ENCODE measurements around the gene BCL2L15. TPM values are rescaled to one million over a fixed set of nuclear protein-coding genes. Genes with fewer than 3 reads are reported as not detected.

BCL2L15 gene
- total RNA-seq, 1 donor from 2014 or later, result 1.8 TPM

DNA sequence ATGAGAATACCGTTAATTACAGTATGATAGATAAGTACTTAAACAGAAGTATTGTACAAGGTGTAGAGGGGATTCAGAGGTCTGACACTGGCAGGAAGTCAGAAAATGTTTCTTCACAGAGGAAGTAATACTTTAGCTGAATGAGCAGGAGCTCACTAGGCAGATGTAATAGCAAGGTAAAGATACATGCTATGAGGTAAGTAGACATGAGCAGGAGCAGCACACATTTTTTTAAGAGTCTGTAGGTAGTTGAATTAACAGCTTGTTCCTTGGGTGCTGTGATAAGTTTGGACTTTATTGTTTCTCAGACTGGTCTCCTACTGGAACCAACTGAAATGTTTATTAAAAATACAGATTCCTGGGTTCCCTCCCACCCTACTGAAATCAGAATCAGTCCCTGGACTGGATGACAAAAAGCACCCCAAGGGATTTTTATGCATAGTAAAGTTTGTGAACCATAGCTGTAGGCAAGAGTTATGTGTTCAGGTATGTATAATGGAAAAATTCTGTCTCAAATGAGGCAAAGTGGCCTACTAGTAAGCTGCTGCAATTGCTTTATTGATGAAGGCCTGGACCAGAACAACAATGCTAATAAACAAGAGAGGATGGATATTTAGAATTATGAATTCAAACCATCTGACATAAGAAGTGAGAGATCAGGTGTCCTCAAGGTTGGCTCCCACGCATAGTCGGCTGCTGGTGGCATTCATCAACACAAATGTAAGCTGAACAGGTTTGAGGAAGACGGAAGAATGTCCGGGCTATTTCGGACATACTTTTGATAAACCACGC lies 16.3 kb upstream of the BCL2L15 start:
- peak overlapping the region; percentile 69 for H3K27ac Mint-ChIP-seq (ENCODE audit: unreplicated experiment)
- H3K4me3 Mint-ChIP-seq (ENCODE audit: unreplicated experiment), result peak overlapping the region; percentile 91
- no peaks in the 10 kb centered on the region for H3K36me3 Mint-ChIP-seq (ENCODE audit: unreplicated experiment)
- TF ChIP-seq, protein P1, sequence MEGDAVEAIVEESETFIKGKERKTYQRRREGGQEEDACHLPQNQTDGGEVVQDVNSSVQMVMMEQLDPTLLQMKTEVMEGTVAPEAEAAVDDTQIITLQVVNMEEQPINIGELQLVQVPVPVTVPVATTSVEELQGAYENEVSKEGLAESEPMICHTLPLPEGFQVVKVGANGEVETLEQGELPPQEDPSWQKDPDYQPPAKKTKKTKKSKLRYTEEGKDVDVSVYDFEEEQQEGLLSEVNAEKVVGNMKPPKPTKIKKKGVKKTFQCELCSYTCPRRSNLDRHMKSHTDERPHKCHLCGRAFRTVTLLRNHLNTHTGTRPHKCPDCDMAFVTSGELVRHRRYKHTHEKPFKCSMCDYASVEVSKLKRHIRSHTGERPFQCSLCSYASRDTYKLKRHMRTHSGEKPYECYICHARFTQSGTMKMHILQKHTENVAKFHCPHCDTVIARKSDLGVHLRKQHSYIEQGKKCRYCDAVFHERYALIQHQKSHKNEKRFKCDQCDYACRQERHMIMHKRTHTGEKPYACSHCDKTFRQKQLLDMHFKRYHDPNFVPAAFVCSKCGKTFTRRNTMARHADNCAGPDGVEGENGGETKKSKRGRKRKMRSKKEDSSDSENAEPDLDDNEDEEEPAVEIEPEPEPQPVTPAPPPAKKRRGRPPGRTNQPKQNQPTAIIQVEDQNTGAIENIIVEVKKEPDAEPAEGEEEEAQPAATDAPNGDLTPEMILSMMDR (IDR thresholded peaks at IDR 0.05; ENCODE audit: partially characterized antibody, unreplicated experiment), result no peak
- H3K9me3 Mint-ChIP-seq (ENCODE audit: unreplicated experiment), result peaks cover 12% of the 10 kb centered on the region
- H3K4me1 Mint-ChIP-seq (ENCODE audit: low read depth, unreplicated experiment), result peaks cover 11% of the 10 kb centered on the region
- no peak for DNase-seq
- H3K27me3 Mint-ChIP-seq (ENCODE audit: unreplicated experiment), result peaks cover 4% of the 10 kb centered on the region

DNA sequence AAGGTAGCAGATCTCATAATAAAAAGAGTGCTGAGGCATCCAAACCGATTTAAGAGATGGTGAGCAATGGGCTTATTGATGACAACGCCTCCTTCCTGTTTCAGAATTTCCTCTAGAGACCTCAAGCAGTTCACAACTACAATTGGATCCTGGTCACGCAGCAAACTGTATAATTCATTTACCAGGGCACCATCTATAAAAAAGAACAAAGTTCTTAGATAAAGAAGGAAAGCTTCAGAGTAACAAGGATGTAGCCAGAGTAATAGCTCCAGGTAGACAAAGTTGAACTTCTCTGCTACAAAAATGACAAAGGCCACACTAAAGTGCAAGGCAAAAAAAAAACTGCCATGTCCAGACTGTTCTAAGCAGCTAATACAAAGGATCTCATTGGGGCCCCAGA lies 13.8 kb upstream of the BCL2L15 start:
- no peak for DNase-seq
- peaks cover 4% of the 10 kb centered on the region for H3K27me3 Mint-ChIP-seq (ENCODE audit: unreplicated experiment)
- TF ChIP-seq, protein P1 (IDR thresholded peaks at IDR 0.05; ENCODE audit: partially characterized antibody, unreplicated experiment), result no peak
- H3K9me3 Mint-ChIP-seq (ENCODE audit: unreplicated experiment), result peaks cover 12% of the 10 kb centered on the region
- no peak overlapping the region for H3K4me3 Mint-ChIP-seq (ENCODE audit: unreplicated experiment)
- no peaks in the 10 kb centered on the region for H3K36me3 Mint-ChIP-seq (ENCODE audit: unreplicated experiment)
- H3K4me1 Mint-ChIP-seq (ENCODE audit: low read depth, unreplicated experiment), result peaks cover 9% of the 10 kb centered on the region
- no peak overlapping the region for H3K27ac Mint-ChIP-seq (ENCODE audit: unreplicated experiment)

- no peaks in the 10 kb centered on the region for H3K36me3 Mint-ChIP-seq (ENCODE audit: unreplicated experiment)
- H3K9me3 Mint-ChIP-seq (ENCODE audit: unreplicated experiment), result peaks cover 3% of the 10 kb centered on the region
- H3K4me3 Mint-ChIP-seq (ENCODE audit: unreplicated experiment), result no peak overlapping the region
- H3K27ac Mint-ChIP-seq (ENCODE audit: unreplicated experiment), result no peak overlapping the region
- TF ChIP-seq, protein P1 (IDR thresholded peaks at IDR 0.05; ENCODE audit: partially characterized antibody, unreplicated experiment), result no peak
- H3K4me1 Mint-ChIP-seq (ENCODE audit: low read depth, unreplicated experiment), result peaks cover 7% of the 10 kb centered on the region
- H3K27me3 Mint-ChIP-seq (ENCODE audit: unreplicated experiment), result no peaks in the 10 kb centered on the region
- DNase-seq, result no peak
Observed at GRCh38 chr1:113899111-113899510, 11.7 kb upstream of the BCL2L15 start.

DNA sequence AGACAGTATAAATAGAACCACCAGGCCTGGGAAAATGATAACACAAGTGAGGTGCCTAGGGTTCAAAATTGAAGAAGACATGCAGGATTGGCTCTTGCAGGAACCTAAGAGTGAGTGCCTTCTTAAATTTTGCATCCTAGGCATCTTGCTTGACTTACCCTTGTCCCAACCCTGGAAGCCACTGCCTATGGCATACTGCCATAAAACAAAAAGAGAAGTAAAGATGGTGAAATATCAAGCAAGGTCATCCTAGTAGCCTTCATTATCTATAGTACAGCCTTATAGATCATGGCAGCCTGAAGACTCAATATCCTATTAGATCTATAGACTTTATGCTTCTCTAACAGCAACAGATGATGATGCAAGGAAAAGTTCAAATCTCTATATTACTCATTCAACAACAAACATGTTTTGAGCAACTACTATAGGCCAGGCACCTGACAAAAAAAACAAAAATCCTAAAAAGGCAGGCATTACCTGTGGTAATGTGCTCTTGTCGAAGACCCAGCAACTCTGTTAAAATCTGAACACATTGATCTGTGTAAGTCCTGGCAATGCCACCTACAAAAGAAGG lies 10.9 kb upstream of the BCL2L15 start:
- no peak for DNase-seq
- Mint-ChIP-seq H3K4me1 (ENCODE audit: low read depth, unreplicated experiment) (peaks cover 1% of the 10 kb centered on the region), H3K4me3 (ENCODE audit: unreplicated experiment) (no peak overlapping the region), H3K36me3 (ENCODE audit: unreplicated experiment) (no peaks in the 10 kb centered on the region), H3K27ac (ENCODE audit: unreplicated experiment) (peak overlapping the region; percentile 14), H3K27me3 (ENCODE audit: unreplicated experiment) (no peaks in the 10 kb centered on the region), H3K9me3 (ENCODE audit: unreplicated experiment) (peaks cover 1% of the 10 kb centered on the region)
- TF ChIP-seq, protein P1 (IDR thresholded peaks at IDR 0.05; ENCODE audit: partially characterized antibody, unreplicated experiment), result no peak

DNA sequence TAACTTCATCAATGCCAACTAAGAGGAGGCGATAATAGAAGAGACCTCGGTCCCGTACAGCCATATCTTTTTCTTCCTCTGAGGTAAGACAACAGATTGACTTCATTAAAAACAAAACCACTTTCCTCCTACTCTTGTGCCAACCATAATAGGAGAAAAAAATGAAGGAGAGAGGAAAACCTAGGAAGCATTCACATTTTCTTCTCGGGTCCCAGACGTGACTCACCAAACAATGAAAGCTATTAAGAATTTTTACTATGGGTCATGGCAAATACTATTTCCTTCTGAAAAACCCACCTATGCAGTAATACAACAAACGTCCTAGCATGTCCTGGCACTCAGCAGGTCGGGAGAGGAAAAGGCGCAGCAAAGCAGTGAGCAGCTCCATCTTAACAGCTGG lies 8.6 kb upstream of the BCL2L15 start:
- DNase-seq, result no peak

More for the DNA sequence above, 8.6 kb upstream of the BCL2L15 start:
- no peak overlapping the region for H3K27ac Mint-ChIP-seq (ENCODE audit: unreplicated experiment)
- H3K27me3 Mint-ChIP-seq (ENCODE audit: unreplicated experiment), result no peaks in the 10 kb centered on the region
- peaks cover 2% of the 10 kb centered on the region for H3K4me1 Mint-ChIP-seq (ENCODE audit: low read depth, unreplicated experiment)
- H3K36me3 Mint-ChIP-seq (ENCODE audit: unreplicated experiment), result no peaks in the 10 kb centered on the region
- no peak overlapping the region for H3K4me3 Mint-ChIP-seq (ENCODE audit: unreplicated experiment)
- TF ChIP-seq, protein P1 (IDR thresholded peaks at IDR 0.05; ENCODE audit: partially characterized antibody, unreplicated experiment), result no peak
- H3K9me3 Mint-ChIP-seq (ENCODE audit: unreplicated experiment), result no peaks in the 10 kb centered on the region
